ENCODE measurements around the gene PSMB11. TPM values are rescaled to one million over a fixed set of nuclear protein-coding genes. Genes with fewer than 3 reads are reported as not detected.
A peak's percentile ranks its signal among the peaks of the same experiment; 100 is the strongest.

The PSMB11 gene
- total RNA-seq, 6 experiments from 2014 or later: 0.12 TPM; not detected in 5

DNA sequence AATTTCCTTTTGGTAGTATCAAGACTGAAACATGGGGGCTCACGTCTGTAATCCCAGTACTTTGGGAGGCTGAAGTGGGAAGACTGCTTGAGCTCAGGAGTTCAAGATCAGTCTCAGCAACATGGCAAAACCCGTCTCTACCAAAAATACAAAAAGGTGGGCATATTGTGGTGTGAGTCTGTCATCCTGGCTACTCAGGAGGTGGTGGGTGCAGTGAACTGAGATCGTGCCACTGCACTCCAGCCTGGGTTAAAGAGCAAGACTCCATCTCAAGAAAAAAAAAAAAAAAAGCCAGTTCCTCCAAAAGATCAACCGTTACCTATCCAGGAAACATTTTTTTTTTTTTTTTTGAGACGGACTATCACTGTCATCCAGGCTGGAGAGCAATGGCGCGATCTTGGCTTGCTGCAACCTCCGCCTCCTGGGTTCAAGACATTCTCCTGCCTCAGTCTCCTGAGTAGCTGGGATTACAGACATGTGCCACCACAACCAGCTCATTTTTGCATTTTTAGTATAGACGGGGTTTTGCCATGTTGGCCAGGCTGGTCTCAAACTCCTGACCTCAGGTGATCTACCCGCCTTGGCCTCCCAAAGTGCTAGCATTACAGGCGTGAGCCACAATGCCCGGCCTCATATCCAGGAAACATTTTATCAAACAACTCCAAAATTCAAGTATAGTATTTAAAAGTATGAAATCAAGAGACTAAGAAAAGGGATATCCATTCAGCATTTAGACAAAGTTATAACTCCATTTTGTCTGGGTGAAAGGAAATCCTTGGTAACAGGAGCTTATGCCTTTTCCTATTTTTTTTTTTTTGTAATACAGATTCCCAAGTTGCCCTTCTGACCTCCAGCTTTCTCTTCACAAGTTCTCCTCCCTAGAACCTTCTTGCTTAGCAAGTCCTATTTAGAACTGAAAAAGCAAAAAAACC, 49.5 kb downstream of the PSMB11 start:
- no peaks in the 10 kb centered on the region for H3K9me3 Mint-ChIP-seq
- H3K27ac Mint-ChIP-seq: peak overlapping the region; percentile 19; the same call in 1 of the 2 replicates
- 0 out of 2 replicates have a peak overlapping the region, but pooled peaks have one; percentile 49 for H3K4me3 Mint-ChIP-seq
- H3K36me3 Mint-ChIP-seq (ENCODE audit: low read depth): peaks cover 36% of the 10 kb centered on the region
- peaks cover 39% of the 10 kb centered on the region for H3K4me1 Mint-ChIP-seq (ENCODE audit: low read depth)
- no peak for DNase-seq
- no peaks in the 10 kb centered on the region for H3K27me3 Mint-ChIP-seq (ENCODE audit: insufficient read depth)
- no peak for TF ChIP-seq CTCF (IDR thresholded peaks at IDR 0.05)

- no peak for TF ChIP-seq CTCF (IDR thresholded peaks at IDR 0.05)
- Mint-ChIP-seq H3K36me3 (ENCODE audit: low read depth) (peaks cover 24% of the 10 kb centered on the region), H3K27ac (peak overlapping the region; percentile 58), H3K9me3 (no peaks in the 10 kb centered on the region), H3K4me1 (ENCODE audit: low read depth) (peaks cover 40% of the 10 kb centered on the region), H3K27me3 (ENCODE audit: insufficient read depth) (no peaks in the 10 kb centered on the region), H3K4me3 (no peak overlapping the region)
- DNase-seq: no peak
Observed at GRCh38 chr14:23093104-23093503, 51.1 kb downstream of the PSMB11 start.

DNA sequence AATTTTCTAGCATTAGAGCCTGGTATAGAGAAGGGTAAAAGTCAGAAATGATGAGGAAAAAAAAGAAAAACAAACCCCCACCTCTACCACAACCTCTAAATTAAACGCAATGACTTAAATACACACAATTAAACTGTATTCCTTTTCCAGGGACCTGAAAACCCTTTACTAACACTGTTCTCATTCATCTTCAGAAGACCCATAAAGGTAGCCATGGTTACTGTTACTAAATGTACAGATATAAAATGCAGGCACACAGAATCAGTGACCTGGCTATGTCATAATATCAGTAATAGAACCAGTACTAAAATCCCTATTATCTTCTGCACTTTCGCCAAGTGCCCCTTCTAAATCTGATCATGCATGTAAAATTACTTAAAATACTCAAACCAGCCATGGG, 51.5 kb downstream of the PSMB11 start:
- no peak for TF ChIP-seq CTCF (IDR thresholded peaks at IDR 0.05)
- Mint-ChIP-seq H3K4me3 (no peak overlapping the region), H3K27me3 (ENCODE audit: insufficient read depth) (no peaks in the 10 kb centered on the region), H3K4me1 (ENCODE audit: low read depth) (peaks cover 40% of the 10 kb centered on the region), H3K27ac (peak overlapping the region; percentile 58), H3K36me3 (ENCODE audit: low read depth) (peaks cover 24% of the 10 kb centered on the region), H3K9me3 (no peaks in the 10 kb centered on the region)
- no peak for DNase-seq

Other genes with a start within 250 kb of the PSMB11 start
- 1 to 10 TPM in 1 of 6 experiments, under 1 TPM in 5; 0.31 to 1.3 (median 0.56) TPM for gene SLC7A7, start 226.8 kb upstream of the PSMB11 start, total RNA-seq (2021; fragmentation: NEBNext Ultra II Directional; extraction: Animal tissue kit (Norgen Biotek cat#: 25700))
- gene MRPL52, start 212.3 kb upstream of the PSMB11 start, total RNA-seq (2021; fragmentation: NEBNext Ultra II Directional; extraction: Animal tissue kit (Norgen Biotek cat#: 25700)): 100 to 1,000 TPM; 135 to 195 (median 167) TPM
- gene MMP14, start 205.6 kb upstream of the PSMB11 start, total RNA-seq (2021; fragmentation: NEBNext Ultra II Directional; extraction: Animal tissue kit (Norgen Biotek cat#: 25700)): 100 to 1,000 TPM; 284 to 322 (median 298) TPM
- 100 to 1,000 TPM; 168 to 226 (median 186) TPM for gene LRP10, start 170.5 kb upstream of the PSMB11 start, total RNA-seq (2021; fragmentation: NEBNext Ultra II Directional; extraction: Animal tissue kit (Norgen Biotek cat#: 25700))
- gene REM2, start 159.0 kb upstream of the PSMB11 start, total RNA-seq (2021; fragmentation: NEBNext Ultra II Directional; extraction: Animal tissue kit (Norgen Biotek cat#: 25700)): under 1 TPM in 4 of 6 experiments, not detected in 2; 0.09 to 0.17 (median 0.14) TPM
- gene RBM23, start 123.1 kb upstream of the PSMB11 start, total RNA-seq (2021; fragmentation: NEBNext Ultra II Directional; extraction: Animal tissue kit (Norgen Biotek cat#: 25700)): 10 to 100 TPM; 43.5 to 56.8 (median 52.2) TPM
- gene PRMT5, start 112.8 kb upstream of the PSMB11 start, total RNA-seq (2021; fragmentation: NEBNext Ultra II Directional; extraction: Animal tissue kit (Norgen Biotek cat#: 25700)): 100 to 1,000 TPM; 102 to 125 (median 110) TPM
- 10 to 100 TPM; 13.0 to 23.5 (median 19.6) TPM for gene HAUS4, start 85.1 kb upstream of the PSMB11 start, total RNA-seq (2021; fragmentation: NEBNext Ultra II Directional; extraction: Animal tissue kit (Norgen Biotek cat#: 25700))
- 10 to 100 TPM; 66.0 to 79.7 (median 74.9) TPM for gene AJUBA, start 59.7 kb upstream of the PSMB11 start, total RNA-seq (2021; fragmentation: NEBNext Ultra II Directional; extraction: Animal tissue kit (Norgen Biotek cat#: 25700))
- 1 to 10 TPM; 3.6 to 7.0 (median 5.7) TPM for gene C14orf93, start 32.1 kb upstream of the PSMB11 start, total RNA-seq (2021; fragmentation: NEBNext Ultra II Directional; extraction: Animal tissue kit (Norgen Biotek cat#: 25700))
- 100 to 1,000 TPM; 221 to 259 (median 241) TPM for gene PSMB5, start 7.3 kb upstream of the PSMB11 start, total RNA-seq (2021; fragmentation: NEBNext Ultra II Directional; extraction: Animal tissue kit (Norgen Biotek cat#: 25700))
- gene CDH24, start 15.3 kb downstream of the PSMB11 start, total RNA-seq (2021; fragmentation: NEBNext Ultra II Directional; extraction: Animal tissue kit (Norgen Biotek cat#: 25700)): 10 to 100 TPM in 1 of 6 experiments, 1 to 10 TPM in 5; 6.4 to 11.2 (median 8.3) TPM
- 100 to 1,000 TPM; 128 to 150 (median 142) TPM for gene ACIN1, start 52.9 kb downstream of the PSMB11 start, total RNA-seq (2021; fragmentation: NEBNext Ultra II Directional; extraction: Animal tissue kit (Norgen Biotek cat#: 25700))
- 100 to 1,000 TPM in 4 of 6 experiments, 10 to 100 TPM in 2; 85.0 to 117 (median 103) TPM for gene C14orf119, start 53.3 kb downstream of the PSMB11 start, total RNA-seq (2021; fragmentation: NEBNext Ultra II Directional; extraction: Animal tissue kit (Norgen Biotek cat#: 25700))
- gene CIROP, start 62.8 kb downstream of the PSMB11 start, total RNA-seq (2021; fragmentation: NEBNext Ultra II Directional; extraction: Animal tissue kit (Norgen Biotek cat#: 25700)): not detected
- gene CEBPE, start 77.0 kb downstream of the PSMB11 start, total RNA-seq (2021; fragmentation: NEBNext Ultra II Directional; extraction: Animal tissue kit (Norgen Biotek cat#: 25700)): not detected
- 10 to 100 TPM; 13.0 to 24.2 (median 23.3) TPM for gene SLC7A8, start 141.4 kb downstream of the PSMB11 start, total RNA-seq (2021; fragmentation: NEBNext Ultra II Directional; extraction: Animal tissue kit (Norgen Biotek cat#: 25700))
- gene RNF212B, start 195.7 kb downstream of the PSMB11 start, total RNA-seq (2021; fragmentation: NEBNext Ultra II Directional; extraction: Animal tissue kit (Norgen Biotek cat#: 25700)): not detected
- 1 to 10 TPM; 7.3 to 9.2 (median 7.5) TPM for gene HOMEZ, start 243.9 kb downstream of the PSMB11 start, total RNA-seq (2021; fragmentation: NEBNext Ultra II Directional; extraction: Animal tissue kit (Norgen Biotek cat#: 25700))